PC-9 (cell line): ENCODE data around the gene PXN. TPM values are rescaled to one million over a fixed set of nuclear protein-coding genes. Genes with fewer than 3 reads are reported as not detected.

Experiments used
- BruUV-seq: library from RNA; stranded (reverse); fragments of 400-500 nt; replicated peaks from 2 replicates; lab custom pipeline; 2021; lab: Mats Ljungman, UMichigan
- CTCF ChIA-PET: fragments of 300-600 bp; sonication (Branson Sonifier 250); formaldehyde crosslinking; loops from one replicate; lab custom pipeline; 2022; ENCODE audit warnings: antibody characterized with exemption; lab: Charles Lee
- POLR2A ChIA-PET: fragments of 300-600 bp; sonication (Branson Sonifier 250); formaldehyde crosslinking; loops from one replicate; lab custom pipeline; 2022; ENCODE audit warnings: antibody characterized with exemption; ENCODE audit not compliant: unreplicated experiment; lab: Charles Lee
- DNase-seq, 2 experiments: peaks; one replicate each; pipeline versions ENCODE4 v3.0.0 to v3.0.0-alpha.2; 2015 to 2022; ENCODE audit warnings: mixed read lengths in 1 of 2
- H2AFZ ChIP-seq: fragments of 200-600 bp; sonication (generic); 2 replicates; pipeline ENCODE4 v1.8.1; 2017; ENCODE audit warnings: antibody characterized with exemption
- H3F3A ChIP-seq: fragments of 200-600 bp; sonication (generic); 2 replicates; pipeline ENCODE4 v1.8.1; 2017; ENCODE audit warnings: antibody characterized with exemption, mild to moderate bottlenecking, low read depth; ENCODE audit not compliant: insufficient read depth
- H3K27ac ChIP-seq: fragments of 200-600 bp; sonication (generic); 2 replicates; pipeline ENCODE4 v1.6.1; 2016; ENCODE audit warnings: mixed run types
- H3K27me3 ChIP-seq: fragments of 200-600 bp; sonication (generic); 2 replicates; pipeline ENCODE4 v1.6.1; 2016; ENCODE audit warnings: low read depth, mixed run types; ENCODE audit not compliant: insufficient read depth
- H3K36me3 ChIP-seq: fragments of 200-600 bp; sonication (generic); 2 replicates; pipeline ENCODE4 v1.6.1; 2016; ENCODE audit warnings: low read depth, mixed run types
- H3K4me1 ChIP-seq: fragments of 200-600 bp; sonication (generic); replicated peaks from 2 replicates; pipeline ENCODE4 v1.6.1; 2016; ENCODE audit warnings: mixed run types; ENCODE audit not compliant: insufficient read depth
- H3K4me2 ChIP-seq: fragments of 200-600 bp; sonication (generic); 2 replicates; pipeline ENCODE4 v1.6.1; 2017; ENCODE audit warnings: mixed run types
- H3K4me3 ChIP-seq: fragments of 200-600 bp; sonication (generic); 2 replicates; pipeline ENCODE4 v1.6.1; 2016; ENCODE audit warnings: mixed run types
- H3K79me2 ChIP-seq: fragments of 200-600 bp; sonication (generic); 2 replicates; pipeline ENCODE4 v1.6.1; 2017; ENCODE audit warnings: low read depth, mixed run types
- H3K9me2 ChIP-seq: fragments of 200-600 bp; sonication (generic); 2 replicates; pipeline ENCODE4 v1.8.1; 2017; ENCODE audit warnings: mild to moderate bottlenecking; ENCODE audit not compliant: insufficient read depth
- H3K9me3 ChIP-seq: fragments of 200-600 bp; sonication (generic); 2 replicates; pipeline ENCODE4 v1.8.1; 2016; ENCODE audit warnings: low read depth; ENCODE audit not compliant: insufficient read depth
- H4K20me1 ChIP-seq: fragments of 200-600 bp; sonication (generic); 2 replicates; pipeline ENCODE4 v1.8.1; 2017; ENCODE audit not compliant: insufficient read depth
- CTCF ChIP-seq: fragments of 200-600 bp; sonication (generic); conservative IDR thresholded peaks from 2 replicates; pipeline ENCODE4 v1.6.1; 2017; ENCODE audit warnings: mixed run types, antibody characterized with exemption, mild to moderate bottlenecking, moderate library complexity
- EZH2 ChIP-seq: fragments of 200-600 bp; sonication (generic); IDR thresholded peaks from 2 replicates; pipeline ENCODE4 v1.8.0; 2017; ENCODE audit warnings: antibody characterized with exemption, low read depth
- intact Hi-C: fragments of 100-400 bp; cut with micrococcal nuclease; formaldehyde crosslinking; loops from one replicate; pipeline ENCODE4 v1.10.0; 2022; ENCODE audit not compliant: unreplicated experiment
- total RNA-seq: library from RNA; stranded (reverse); gene quantifications from 2 replicates; pipeline ENCODE4 v1.2.3, GENCODE V29; 2021

Gene PXN
- total RNA-seq, 1 experiment from 2014 or later = 218 TPM

- Histone ChIP-seq H3K4me3 (peak overlapping the region; percentile 76), H3K9me2 (no peaks in the 10 kb centered on the region), H3F3A (peaks cover 7% of the 10 kb centered on the region; the same call in 1 of the 2 replicates), H3K4me1 (peaks cover 40% of the 10 kb centered on the region), H3K27ac (peak overlapping the region; percentile 60), H4K20me1 (0 out of 2 replicates have a peak, but pooled peaks cover 6% of the 10 kb centered on the region), H3K9me3 (no peaks in the 10 kb centered on the region), H3K27me3 (no peaks in the 10 kb centered on the region), H3K79me2 (peaks cover 61% of the 10 kb centered on the region), H2AFZ (no peak overlapping the region), H3K36me3 (no peaks in the 10 kb centered on the region; the same call in 1 of the 2 replicates), H3K4me2 (peak overlapping the region; percentile 92)
- POLR2A ChIA-PET = interaction anchor here (0.7 to 3.5 kb wide), 4 partner anchors 16 to 34 kb away, joined by 4 to 83 read pairs (median 13); no protein-coding TSS in a partner anchor
- no peak for TF ChIP-seq EZH2
- TF ChIP-seq CTCF = no peak
- CTCF ChIA-PET = interaction anchor here (0.7 to 2.9 kb wide), 5 partner anchors 26 to 39 kb away, joined by 3 to 50 read pairs (median 4); no protein-coding TSS in a partner anchor
- TSS peak; percentile 30 for BruUV-seq
- DNase-seq = peak in 1 of 2 experiments; percentile 58
- intact Hi-C loops = loop anchor here (2.0 kb wide), 1 partner anchor 27 kb away; the partner anchor contains the start of gene RNU4-2
Measured at GRCh38 chr12:120264086-120264903, 1.2 kb downstream of the PXN start.

- 0 out of 2 replicates have a peak, but pooled peaks cover 6% of the 10 kb centered on the region for H4K20me1 ChIP-seq
- peak overlapping the region; percentile 76; the same call in 1 of the 2 replicates for H3K4me3 ChIP-seq
- no peaks in the 10 kb centered on the region for H3K27me3 ChIP-seq
- H3K27ac ChIP-seq = peak overlapping the region; percentile 60; the same call in 1 of the 2 replicates
- H3F3A ChIP-seq = peaks cover 7% of the 10 kb centered on the region; the same call in 1 of the 2 replicates
- CTCF ChIA-PET = interaction anchor here (0.6 to 2.9 kb wide), 4 partner anchors 25 to 35 kb away, joined by 3 to 31 read pairs (median 4); no protein-coding TSS in a partner anchor
- H3K4me2 ChIP-seq = peak overlapping the region; percentile 92
- POLR2A ChIA-PET = interaction anchor here (1.0 to 3.5 kb wide), 2 partner anchors 26 to 34 kb away, joined by 4 to 83 read pairs; no protein-coding TSS in a partner anchor
- no peaks in the 10 kb centered on the region; the same call in 1 of the 2 replicates for H3K36me3 ChIP-seq
- no peak overlapping the region for H2AFZ ChIP-seq
- no peaks in the 10 kb centered on the region for H3K9me2 ChIP-seq
- BruUV-seq = TSS peak; percentile 27
- H3K79me2 ChIP-seq = peaks cover 67% of the 10 kb centered on the region
- H3K4me1 ChIP-seq = peaks cover 44% of the 10 kb centered on the region
- no peaks in the 10 kb centered on the region for H3K9me3 ChIP-seq
- intact Hi-C loops = loop anchor here (2.0 kb wide), 1 partner anchor 27 kb away; the partner anchor contains the start of gene RNU4-2
- no peak for DNase-seq
- no peak for TF ChIP-seq CTCF
- TF ChIP-seq EZH2 = no peak
Measured at GRCh38 chr12:120263748-120264085, 1.8 kb downstream of the PXN start.
